Occipital lobe (tissue), 2 donors: ENCODE data around the gene IER2. TPM values are rescaled to one million over a fixed set of nuclear protein-coding genes. Genes with fewer than 3 reads are reported as not detected.

Experiments used
- DNase-seq: peaks from one replicate; lab custom pipeline; 2025; lab: John Stamatoyannopoulos, UW
- total RNA-seq: library from RNA; depleted of rRNA; stranded (reverse); fragments of >200 nt; gene quantifications from one replicate; pipeline ENCODE4 v1.2.3, GENCODE V29; 2014

Gene IER2
- total RNA-seq, 1 donor from 2014 or later = 9.4 TPM

- no peak for DNase-seq
Observed at GRCh38 chr19:13118424-13119193, 31.6 kb upstream of the IER2 start.

- no peak for DNase-seq
Observed at GRCh38 chr19:13119627-13120026, 30.6 kb upstream of the IER2 start.

GRCh38 chr19:13120031-13120430 is 30.2 kb upstream of the IER2 start:
- no peak for DNase-seq

GRCh38 chr19:13120817-13121216 is 29.4 kb upstream of the IER2 start:
- no peak for DNase-seq

GRCh38 chr19:13121551-13122274 is 28.5 kb upstream of the IER2 start:
- DNase-seq = no peak

GRCh38 chr19:13122275-13122878 is 27.8 kb upstream of the IER2 start:
- DNase-seq = no peak

GRCh38 chr19:13122980-13123957 is 26.9 kb upstream of the IER2 start:
- DNase-seq = peak; percentile 35

GRCh38 chr19:13127051-13127450 is 23.2 kb upstream of the IER2 start:
- DNase-seq = no peak

GRCh38 chr19:13127811-13128575 is 22.2 kb upstream of the IER2 start:
- no peak for DNase-seq

GRCh38 chr19:13128583-13128982 is 21.6 kb upstream of the IER2 start:
- DNase-seq = no peak

GRCh38 chr19:13129384-13129783 is 20.8 kb upstream of the IER2 start:
- no peak for DNase-seq

GRCh38 chr19:13130886-13131490 is 19.2 kb upstream of the IER2 start:
- no peak for DNase-seq

GRCh38 chr19:13132471-13133180 is 17.6 kb upstream of the IER2 start:
- DNase-seq = no peak

GRCh38 chr19:13133241-13133870 is 16.9 kb upstream of the IER2 start:
- no peak for DNase-seq

GRCh38 chr19:13134626-13135025 is 15.6 kb upstream of the IER2 start:
- DNase-seq = no peak

GRCh38 chr19:13135068-13136062 is 14.8 kb upstream of the IER2 start:
- no peak for DNase-seq

- no peak for DNase-seq
Observed at GRCh38 chr19:13137290-13137794, 12.9 kb upstream of the IER2 start.
